D721Med (cell line): ENCODE measurements around the gene MCTP1.
A peak's percentile ranks its signal among the peaks of the same experiment; 100 is the strongest.

ENCODE experiments used
- DNase-seq: peaks from one replicate; pipeline ENCODE4 v3.0.0; 2011; ENCODE audit warnings: low spot score; ENCODE audit not compliant: insufficient read length
- FAIRE-seq: peaks from 2 replicates; lab custom pipeline; 2011; peaks lifted over from hg19 to GRCh38; lab: Jason Lieb, UNC
- CTCF ChIP-seq: IDR thresholded peaks from 2 replicates; pipeline ENCODE4 v1.5.1; 2012; ENCODE audit warnings: mild to moderate bottlenecking, control low read depth; ENCODE audit not compliant: insufficient read depth; ENCODE audit errors: missing control alignments

Gene MCTP1

DNA sequence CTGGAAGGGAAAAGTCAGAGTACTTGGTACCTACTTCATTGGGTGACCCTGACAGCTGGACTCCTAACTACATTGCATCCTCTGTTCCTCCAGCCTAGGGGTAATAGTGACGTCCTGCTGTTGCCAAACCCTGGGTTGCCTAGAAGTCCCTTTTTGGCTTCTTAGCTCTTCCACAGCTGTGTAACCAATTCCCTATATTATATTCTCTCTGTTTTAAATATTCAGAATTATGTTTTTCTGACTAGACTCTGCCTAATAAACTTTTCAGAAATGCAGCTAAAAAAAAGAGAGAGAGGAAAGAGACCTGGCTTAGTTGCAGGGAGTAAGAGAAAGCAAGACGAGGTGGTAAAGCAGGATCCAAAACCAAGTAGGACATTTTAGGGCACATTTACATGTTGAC is 28.4 kb downstream of the MCTP1 start:
- FAIRE-seq, result no peak
- no peak for DNase-seq
- TF ChIP-seq CTCF, result no peak

GRCh38 chr5:95252801-95253200 is 32.1 kb downstream of the MCTP1 start:
- TF ChIP-seq CTCF, result no peak
- no peak for DNase-seq
- peak; percentile 56 for FAIRE-seq

DNA sequence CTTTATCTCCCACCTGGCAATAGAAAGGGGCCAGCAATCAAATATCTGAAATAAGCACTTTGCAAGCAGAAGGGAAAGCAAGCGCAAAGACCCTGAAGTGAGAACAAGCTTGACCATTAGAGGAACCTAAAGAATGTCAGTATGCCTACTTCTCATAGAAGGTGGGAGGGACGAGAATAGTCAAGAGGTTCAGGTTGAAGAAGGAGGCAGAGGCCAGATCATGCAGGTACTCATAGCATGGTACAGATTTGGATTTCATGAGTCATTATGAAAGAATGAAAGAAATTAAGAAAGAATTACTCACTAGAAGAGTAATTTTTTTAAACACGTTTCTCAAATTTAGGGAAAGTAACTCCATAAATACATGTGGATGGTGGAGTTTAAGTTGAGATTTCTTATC is 33.7 kb downstream of the MCTP1 start:
- FAIRE-seq (no peak), DNase-seq (no peak)
- TF ChIP-seq CTCF, result no peak

- no peak for DNase-seq
- FAIRE-seq, result peak; percentile 32
Measured at GRCh38 chr5:95244479-95244878, 40.4 kb downstream of the MCTP1 start.

DNA sequence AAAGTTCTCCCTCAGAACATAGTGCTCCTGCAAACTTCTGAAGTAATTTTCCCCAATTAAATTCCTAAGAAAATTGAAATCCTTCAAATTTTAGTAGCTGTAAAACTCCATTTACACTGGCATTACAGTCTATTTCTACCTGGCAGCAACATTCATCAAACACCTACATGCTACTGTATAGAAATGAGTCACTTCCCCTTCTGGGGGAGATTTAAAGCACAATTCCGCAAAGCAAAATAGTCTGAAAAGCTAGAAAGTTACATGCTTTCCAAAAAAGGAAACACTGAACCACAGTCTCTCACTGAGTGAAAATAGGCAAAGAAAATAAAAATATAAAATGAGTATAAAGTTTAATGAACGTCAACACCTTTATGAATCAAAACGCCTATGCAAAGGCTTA is 43.3 kb downstream of the MCTP1 start:
- TF ChIP-seq CTCF, result no peak
- FAIRE-seq, result no peak

More at GRCh38 chr5:95244479-95244878, 40.4 kb downstream of the MCTP1 start:
- no peak for TF ChIP-seq CTCF

GRCh38 chr5:95241161-95241560 is 43.7 kb downstream of the MCTP1 start:
- no peak for FAIRE-seq
- TF ChIP-seq CTCF, result no peak
- DNase-seq, result no peak

More for the DNA sequence above, 43.3 kb downstream of the MCTP1 start:
- DNase-seq, result no peak

GRCh38 chr5:95238560-95239325 is 46.2 kb downstream of the MCTP1 start:
- FAIRE-seq (no peak), DNase-seq (no peak)
- TF ChIP-seq CTCF, result peak; percentile 36
